ENCODE measurements around the gene C1orf50. TPM values are rescaled to one million over a fixed set of nuclear protein-coding genes. Genes with fewer than 3 reads are reported as not detected.

Gene C1orf50
- total RNA-seq, 2 experiments from 2014 or later = 23.1 to 23.9 TPM

DNA sequence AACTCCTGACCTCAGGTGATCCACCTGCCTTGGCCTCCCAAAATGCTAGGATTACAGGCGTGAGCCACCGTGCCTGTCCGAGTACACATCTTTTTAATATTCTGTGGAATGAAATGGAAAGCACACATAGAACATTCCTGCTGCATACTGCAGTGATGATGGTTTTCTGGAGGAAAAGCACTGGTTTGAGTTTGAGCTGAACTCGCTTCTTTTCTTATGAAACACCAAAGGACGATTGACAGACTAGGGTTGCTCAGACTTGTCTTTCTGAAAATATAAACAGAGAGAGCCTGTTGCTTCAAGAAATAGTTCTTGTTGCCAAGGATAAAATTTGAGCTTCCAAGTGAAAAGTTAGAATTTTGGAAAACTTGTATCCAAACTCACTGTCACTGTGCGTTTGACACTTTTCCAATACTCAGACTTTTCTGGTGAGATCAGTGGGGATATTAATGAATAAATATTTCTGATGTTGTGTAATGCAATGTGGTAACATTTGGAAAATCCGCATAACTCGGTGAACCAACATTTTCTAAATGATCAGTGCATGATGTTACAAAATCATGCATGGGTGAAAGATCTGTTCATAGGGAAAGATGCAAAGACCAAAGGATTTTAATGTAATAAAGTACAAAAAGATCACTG is 34.9 kb downstream of the C1orf50 start:
- no peaks in the 10 kb centered on the region for H3K9me3 Mint-ChIP-seq
- no peak for ATAC-seq (ENCODE audit: poor library complexity)
- H3K27ac Mint-ChIP-seq = no peak overlapping the region
- no peaks in the 10 kb centered on the region for H3K4me1 Mint-ChIP-seq (ENCODE audit: low read depth)
- no peak overlapping the region for H3K4me3 Mint-ChIP-seq
- no peaks in the 10 kb centered on the region for H3K4me1 ChIP-seq (ENCODE audit: insufficient read depth, low read length)
- no peaks in the 10 kb centered on the region for H3K27me3 ChIP-seq (ENCODE audit: control insufficient read depth in 1 of 2, insufficient read depth in 2 of 2, low read length in 2 of 2)
- ChIA-PET POLR2A (interaction anchor here (1.3 kb wide), 1 partner anchor 16 kb away, joined by 3 read pairs; no protein-coding TSS in a partner anchor), CTCF (no interaction called here)
- H3K27ac ChIP-seq (ENCODE audit: low read depth in 1 of 2, low read length in 2 of 2) = no peak overlapping the region
- peaks cover 2% of the 10 kb centered on the region for H3K36me3 ChIP-seq (ENCODE audit: insufficient read depth, low read length)
- H3K36me3 Mint-ChIP-seq (ENCODE audit: low read depth) = peaks cover 21% of the 10 kb centered on the region
- no peak for DNase-seq
- no peak overlapping the region for H3K4me3 ChIP-seq (ENCODE audit: low read length)
- H3K27me3 Mint-ChIP-seq = no peaks in the 10 kb centered on the region
- intact Hi-C loops (cut with DNase I, micrococcal nuclease) = no loop called here
- TF ChIP-seq, protein P1, sequence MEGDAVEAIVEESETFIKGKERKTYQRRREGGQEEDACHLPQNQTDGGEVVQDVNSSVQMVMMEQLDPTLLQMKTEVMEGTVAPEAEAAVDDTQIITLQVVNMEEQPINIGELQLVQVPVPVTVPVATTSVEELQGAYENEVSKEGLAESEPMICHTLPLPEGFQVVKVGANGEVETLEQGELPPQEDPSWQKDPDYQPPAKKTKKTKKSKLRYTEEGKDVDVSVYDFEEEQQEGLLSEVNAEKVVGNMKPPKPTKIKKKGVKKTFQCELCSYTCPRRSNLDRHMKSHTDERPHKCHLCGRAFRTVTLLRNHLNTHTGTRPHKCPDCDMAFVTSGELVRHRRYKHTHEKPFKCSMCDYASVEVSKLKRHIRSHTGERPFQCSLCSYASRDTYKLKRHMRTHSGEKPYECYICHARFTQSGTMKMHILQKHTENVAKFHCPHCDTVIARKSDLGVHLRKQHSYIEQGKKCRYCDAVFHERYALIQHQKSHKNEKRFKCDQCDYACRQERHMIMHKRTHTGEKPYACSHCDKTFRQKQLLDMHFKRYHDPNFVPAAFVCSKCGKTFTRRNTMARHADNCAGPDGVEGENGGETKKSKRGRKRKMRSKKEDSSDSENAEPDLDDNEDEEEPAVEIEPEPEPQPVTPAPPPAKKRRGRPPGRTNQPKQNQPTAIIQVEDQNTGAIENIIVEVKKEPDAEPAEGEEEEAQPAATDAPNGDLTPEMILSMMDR (IDR thresholded peaks at IDR 0.05) = no peak
- no peaks in the 10 kb centered on the region for H3K9me3 ChIP-seq (ENCODE audit: control insufficient read depth in 1 of 2, insufficient read depth in 1 of 2, low read length in 2 of 2)

DNA sequence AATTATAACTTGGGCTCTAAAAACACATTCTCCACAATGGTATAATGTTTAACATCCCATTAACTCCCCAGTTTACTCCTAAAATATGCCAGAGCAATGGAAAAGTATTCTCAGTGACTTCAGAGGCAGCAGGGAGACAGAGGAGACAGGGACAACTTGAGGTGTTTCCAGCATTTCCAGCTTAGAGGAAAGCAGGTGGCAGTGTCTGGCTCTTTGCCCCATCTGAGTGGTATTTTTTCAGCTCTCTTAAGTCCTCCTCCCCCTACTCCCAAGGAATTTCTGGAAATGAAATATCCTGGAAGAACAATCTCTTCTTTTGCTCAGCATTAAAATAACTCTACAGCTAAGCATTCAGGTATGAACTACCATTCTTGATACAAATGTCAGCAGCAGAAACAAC is 39.1 kb downstream of the C1orf50 start:
- Histone ChIP-seq H3K9me3 (ENCODE audit: control insufficient read depth in 1 of 2, insufficient read depth in 1 of 2, low read length in 2 of 2) (no peaks in the 10 kb centered on the region), H3K36me3 (ENCODE audit: insufficient read depth, low read length) (peaks cover 4% of the 10 kb centered on the region), H3K4me1 (ENCODE audit: insufficient read depth, low read length) (peaks cover 5% of the 10 kb centered on the region), H3K27ac (ENCODE audit: low read depth in 1 of 2, low read length in 2 of 2) (no peak overlapping the region), H3K27me3 (ENCODE audit: control insufficient read depth in 1 of 2, insufficient read depth in 2 of 2, low read length in 2 of 2) (no peaks in the 10 kb centered on the region), H3K4me3 (ENCODE audit: low read length) (no peak overlapping the region)
- no peak overlapping the region for H3K4me3 Mint-ChIP-seq
- no peaks in the 10 kb centered on the region for H3K27me3 Mint-ChIP-seq
- ChIA-PET POLR2A (interaction anchor here (2.2 kb wide), 1 partner anchor 10 kb away, joined by 13 read pairs; the partner anchor contains the start of gene ERMAP), CTCF (no interaction called here)
- ATAC-seq (ENCODE audit: poor library complexity) (no peak), DNase-seq (no peak)
- intact Hi-C loops (cut with DNase I, micrococcal nuclease) = no loop called here
- H3K36me3 Mint-ChIP-seq (ENCODE audit: low read depth) = peaks cover 21% of the 10 kb centered on the region
- peak overlapping the region; percentile 57 for H3K27ac Mint-ChIP-seq
- TF ChIP-seq, protein P1 (IDR thresholded peaks at IDR 0.05) = no peak
- H3K9me3 Mint-ChIP-seq = no peaks in the 10 kb centered on the region
- H3K4me1 Mint-ChIP-seq (ENCODE audit: low read depth) = peaks cover 6% of the 10 kb centered on the region

DNA sequence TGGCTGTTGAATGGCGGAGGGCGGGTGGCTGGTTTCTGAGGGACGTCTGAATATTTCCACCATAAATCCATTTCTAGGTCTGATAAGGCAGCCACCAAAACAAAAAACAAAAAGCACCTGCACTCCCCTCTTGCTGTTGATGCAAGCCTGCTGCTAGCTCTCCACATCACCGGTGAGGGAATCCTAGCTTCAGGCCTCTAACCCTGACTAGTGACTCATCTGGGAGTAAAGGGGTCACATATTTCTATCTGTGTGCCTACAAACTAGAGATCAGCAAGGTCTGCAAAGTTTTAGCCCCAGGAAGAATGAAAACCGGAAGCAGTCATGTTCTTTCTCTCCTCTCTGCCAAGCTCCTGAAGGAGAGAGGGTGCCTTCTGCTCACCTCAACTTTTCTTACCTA is 39.5 kb downstream of the C1orf50 start:
- TF ChIP-seq, protein P1 (IDR thresholded peaks at IDR 0.05) = no peak
- no peaks in the 10 kb centered on the region for H3K9me3 Mint-ChIP-seq
- Histone ChIP-seq H3K27ac (ENCODE audit: low read depth in 1 of 2, low read length in 2 of 2) (no peak overlapping the region), H3K36me3 (ENCODE audit: insufficient read depth, low read length) (peaks cover 8% of the 10 kb centered on the region), H3K4me1 (ENCODE audit: insufficient read depth, low read length) (peaks cover 5% of the 10 kb centered on the region), H3K4me3 (ENCODE audit: low read length) (no peak overlapping the region), H3K9me3 (ENCODE audit: control insufficient read depth in 1 of 2, insufficient read depth in 1 of 2, low read length in 2 of 2) (no peaks in the 10 kb centered on the region), H3K27me3 (ENCODE audit: control insufficient read depth in 1 of 2, insufficient read depth in 2 of 2, low read length in 2 of 2) (no peaks in the 10 kb centered on the region)
- intact Hi-C loops (cut with DNase I, micrococcal nuclease) = no loop called here
- H3K4me3 Mint-ChIP-seq = no peak overlapping the region
- H3K36me3 Mint-ChIP-seq (ENCODE audit: low read depth) = peaks cover 25% of the 10 kb centered on the region
- no peak for ATAC-seq (ENCODE audit: poor library complexity)
- ChIA-PET CTCF (no interaction called here), POLR2A (interaction anchor here (2.2 kb wide), 1 partner anchor 10 kb away, joined by 13 read pairs; the partner anchor contains the start of gene ERMAP)
- H3K27ac Mint-ChIP-seq = peak overlapping the region; percentile 57
- H3K27me3 Mint-ChIP-seq = no peaks in the 10 kb centered on the region
- H3K4me1 Mint-ChIP-seq (ENCODE audit: low read depth) = peaks cover 9% of the 10 kb centered on the region
- no peak for DNase-seq
